Ishikawa (cell line): Measurements from ENCODE around the gene RNLS.

Experiments
- CEBPB ChIP-seq: IDR thresholded peaks from 2 replicates; pipeline ENCODE4 v1.6.1; 2012
- CREB1 ChIP-seq: IDR thresholded peaks from 2 replicates; pipeline ENCODE4 v1.6.1; 2012; ENCODE audit warnings: low read depth
- EGR1 ChIP-seq: IDR thresholded peaks from 2 replicates; pipeline ENCODE4 v1.6.1; 2012
- EP300 ChIP-seq: IDR thresholded peaks from 2 replicates; pipeline ENCODE4 v1.6.1; 2012; ENCODE audit warnings: borderline replicate concordance
- FOXM1 ChIP-seq: IDR thresholded peaks from 2 replicates; pipeline ENCODE4 v1.6.1; 2012; ENCODE audit warnings: low read depth, borderline replicate concordance
- NFIC ChIP-seq: IDR thresholded peaks from 2 replicates; pipeline ENCODE4 v1.6.1; 2012
- RAD21 ChIP-seq: IDR thresholded peaks from 2 replicates; pipeline ENCODE4 v1.6.1; 2012; ENCODE audit warnings: low read depth
- TAF1 ChIP-seq: IDR thresholded peaks from 2 replicates; pipeline ENCODE4 v1.6.1; 2012; ENCODE audit warnings: low read depth, mild to moderate bottlenecking
- TCF12 ChIP-seq: IDR thresholded peaks from 2 replicates; pipeline ENCODE4 v1.6.1; 2012; ENCODE audit warnings: low read depth
- TEAD4 ChIP-seq: IDR thresholded peaks from 2 replicates; pipeline ENCODE4 v1.6.1; 2012
- YY1 ChIP-seq: IDR thresholded peaks from 2 replicates; pipeline ENCODE4 v1.6.1; 2012; ENCODE audit warnings: low read depth
- ZBTB7A ChIP-seq: IDR thresholded peaks from 2 replicates; pipeline ENCODE4 v1.6.1; 2012; ENCODE audit warnings: low read depth
- TF ChIP-seq, protein P1 (sequence below): IDR thresholded peaks from 2 replicates; pipeline ENCODE4 v1.6.1; 2012; ENCODE audit warnings: low read depth, mild to moderate bottlenecking
- TF ChIP-seq, protein P2 (sequence below): IDR thresholded peaks from 2 replicates; pipeline ENCODE4 v1.6.1; 2012
- TF ChIP-seq, protein P3 (sequence below): IDR thresholded peaks from 2 replicates; pipeline ENCODE4 v1.6.1; 2012

The RNLS gene

DNA sequence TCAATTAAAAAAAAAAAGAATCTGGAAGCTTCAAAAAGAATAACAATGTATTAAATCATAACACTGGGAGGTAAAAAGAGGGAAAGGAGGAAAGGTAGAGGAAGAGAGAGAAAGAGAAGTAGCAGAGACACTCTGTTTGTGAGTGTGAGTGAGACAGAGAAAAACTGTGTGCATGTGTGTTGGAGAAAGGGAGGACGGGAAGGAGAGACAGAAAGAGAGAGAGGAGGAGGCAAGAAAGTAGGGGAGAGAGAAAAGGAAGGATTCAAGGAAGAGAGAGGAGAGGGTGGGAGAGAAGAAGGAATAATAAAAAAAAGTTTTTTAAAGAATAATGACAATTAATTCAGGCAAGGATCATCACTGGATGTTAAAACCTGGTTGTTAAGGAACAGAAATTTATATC is 77.9 kb downstream of the RNLS start:
- TF ChIP-seq, protein P1, sequence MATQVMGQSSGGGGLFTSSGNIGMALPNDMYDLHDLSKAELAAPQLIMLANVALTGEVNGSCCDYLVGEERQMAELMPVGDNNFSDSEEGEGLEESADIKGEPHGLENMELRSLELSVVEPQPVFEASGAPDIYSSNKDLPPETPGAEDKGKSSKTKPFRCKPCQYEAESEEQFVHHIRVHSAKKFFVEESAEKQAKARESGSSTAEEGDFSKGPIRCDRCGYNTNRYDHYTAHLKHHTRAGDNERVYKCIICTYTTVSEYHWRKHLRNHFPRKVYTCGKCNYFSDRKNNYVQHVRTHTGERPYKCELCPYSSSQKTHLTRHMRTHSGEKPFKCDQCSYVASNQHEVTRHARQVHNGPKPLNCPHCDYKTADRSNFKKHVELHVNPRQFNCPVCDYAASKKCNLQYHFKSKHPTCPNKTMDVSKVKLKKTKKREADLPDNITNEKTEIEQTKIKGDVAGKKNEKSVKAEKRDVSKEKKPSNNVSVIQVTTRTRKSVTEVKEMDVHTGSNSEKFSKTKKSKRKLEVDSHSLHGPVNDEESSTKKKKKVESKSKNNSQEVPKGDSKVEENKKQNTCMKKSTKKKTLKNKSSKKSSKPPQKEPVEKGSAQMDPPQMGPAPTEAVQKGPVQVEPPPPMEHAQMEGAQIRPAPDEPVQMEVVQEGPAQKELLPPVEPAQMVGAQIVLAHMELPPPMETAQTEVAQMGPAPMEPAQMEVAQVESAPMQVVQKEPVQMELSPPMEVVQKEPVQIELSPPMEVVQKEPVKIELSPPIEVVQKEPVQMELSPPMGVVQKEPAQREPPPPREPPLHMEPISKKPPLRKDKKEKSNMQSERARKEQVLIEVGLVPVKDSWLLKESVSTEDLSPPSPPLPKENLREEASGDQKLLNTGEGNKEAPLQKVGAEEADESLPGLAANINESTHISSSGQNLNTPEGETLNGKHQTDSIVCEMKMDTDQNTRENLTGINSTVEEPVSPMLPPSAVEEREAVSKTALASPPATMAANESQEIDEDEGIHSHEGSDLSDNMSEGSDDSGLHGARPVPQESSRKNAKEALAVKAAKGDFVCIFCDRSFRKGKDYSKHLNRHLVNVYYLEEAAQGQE, result no peak
- no peak for TF ChIP-seq EP300
- no peak for TF ChIP-seq FOXM1
- no peak for TF ChIP-seq TEAD4
- TF ChIP-seq YY1, result no peak
- TF ChIP-seq TCF12, result no peak
- TF ChIP-seq, protein P2, sequence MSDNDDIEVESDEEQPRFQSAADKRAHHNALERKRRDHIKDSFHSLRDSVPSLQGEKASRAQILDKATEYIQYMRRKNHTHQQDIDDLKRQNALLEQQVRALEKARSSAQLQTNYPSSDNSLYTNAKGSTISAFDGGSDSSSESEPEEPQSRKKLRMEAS, result no peak
- no peak for TF ChIP-seq ZBTB7A

DNA sequence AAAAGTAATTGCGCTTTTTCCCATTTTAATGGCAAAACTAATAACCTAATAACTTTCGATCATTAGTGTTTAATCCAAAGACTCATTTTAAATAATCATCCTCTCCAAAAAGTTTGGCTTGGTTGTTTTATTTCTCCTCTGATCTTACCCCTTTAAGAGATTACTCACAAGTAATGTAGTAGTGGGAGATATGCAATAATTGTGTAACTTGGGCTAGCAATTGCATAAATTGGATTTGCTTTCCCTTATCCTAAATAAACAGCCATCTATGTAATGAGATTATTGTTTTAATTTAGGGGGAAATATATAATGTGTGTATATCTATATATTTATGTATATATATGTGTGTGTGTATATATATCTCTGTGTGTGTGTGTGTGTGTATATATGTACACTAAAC is 82.5 kb downstream of the RNLS start:
- TF ChIP-seq CEBPB (0 out of 2 replicates have a peak, but pooled peaks have one; percentile 26), EP300 (no peak)

DNA sequence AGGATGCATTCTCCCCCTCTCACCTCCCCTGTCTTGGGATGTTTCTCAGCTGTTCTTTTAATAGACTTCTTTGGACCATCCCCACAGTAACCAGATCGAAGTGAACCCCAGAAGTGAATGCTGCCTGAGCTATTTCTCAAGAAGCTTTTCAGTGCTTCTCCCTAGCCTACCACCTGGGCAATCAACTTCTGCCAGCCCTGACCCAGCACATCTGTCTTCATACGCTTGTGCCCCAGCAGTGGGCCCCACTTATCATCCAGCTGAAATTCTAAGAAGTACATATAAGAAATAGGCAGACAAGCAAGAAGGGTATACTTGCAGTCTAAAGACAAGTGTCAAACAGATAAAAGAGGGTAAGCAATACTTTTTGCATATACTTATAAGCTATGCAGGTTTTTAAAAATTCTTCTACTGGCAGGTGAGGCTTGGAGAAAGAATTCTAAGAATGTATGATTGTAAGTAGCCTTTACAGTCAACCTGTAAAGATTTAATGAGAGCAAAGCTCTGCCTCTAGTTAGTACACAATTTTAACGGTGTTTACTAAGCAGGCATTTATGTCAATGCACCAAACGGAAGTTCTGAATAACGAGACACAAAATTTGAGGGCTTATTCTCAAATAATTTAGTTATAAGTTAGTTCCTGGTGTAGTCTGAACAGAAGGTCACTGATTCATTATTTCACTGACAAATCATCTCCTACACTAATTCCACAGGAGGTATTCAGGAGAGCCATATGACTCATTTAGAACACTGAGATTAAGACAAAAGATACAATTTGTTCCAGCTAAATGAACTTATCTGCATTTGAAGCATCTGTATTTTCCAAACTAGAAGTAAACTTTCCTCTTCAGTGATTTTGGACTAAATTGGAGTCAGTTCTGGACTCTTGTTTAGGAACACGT is 83.3 kb downstream of the RNLS start:
- peak; percentile 43 for TF ChIP-seq TEAD4
- TF ChIP-seq, protein P1, result no peak

DNA sequence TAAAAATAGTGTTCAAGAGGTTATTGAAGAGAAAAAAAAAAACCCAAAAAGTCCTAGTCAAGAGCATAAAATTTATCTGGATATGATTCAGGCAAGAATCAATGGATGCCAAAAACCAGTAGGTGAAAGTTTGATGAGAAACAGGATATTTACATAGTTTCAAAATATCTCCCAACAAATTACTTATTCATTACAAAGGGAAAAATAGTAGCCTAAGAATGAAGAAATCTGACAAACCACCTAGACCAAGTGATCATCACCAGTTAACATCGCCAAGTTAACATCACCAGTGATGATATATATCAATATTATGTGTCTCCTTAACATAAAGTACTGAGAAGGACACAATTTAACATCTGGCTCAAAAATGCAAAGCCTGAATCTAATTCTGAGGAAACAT is 85.2 kb downstream of the RNLS start:
- TF ChIP-seq NFIC (no peak), EGR1 (no peak), TCF12 (no peak), FOXM1 (no peak)
- TF ChIP-seq, protein P2, result no peak

DNA sequence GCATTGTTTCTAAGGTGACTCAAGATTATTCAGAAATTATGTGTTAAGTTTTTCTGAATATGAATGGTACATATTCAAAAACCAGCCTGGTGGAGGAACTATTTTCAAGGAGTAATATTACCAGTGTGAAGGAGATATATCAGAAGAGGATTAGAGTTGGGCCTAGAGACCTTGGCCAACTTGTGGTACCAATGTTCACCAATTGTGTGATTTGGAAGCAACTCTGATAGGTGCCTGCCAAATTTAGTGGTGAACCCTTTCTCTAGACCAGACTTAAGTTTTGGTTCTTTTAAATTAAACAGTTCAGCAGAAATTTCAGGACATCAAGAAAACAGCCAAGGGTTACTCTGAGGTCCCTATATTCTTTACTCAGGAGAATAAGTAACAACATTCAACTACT is 88.6 kb downstream of the RNLS start:
- TF ChIP-seq EP300, result no peak
- no peak for TF ChIP-seq CEBPB

DNA sequence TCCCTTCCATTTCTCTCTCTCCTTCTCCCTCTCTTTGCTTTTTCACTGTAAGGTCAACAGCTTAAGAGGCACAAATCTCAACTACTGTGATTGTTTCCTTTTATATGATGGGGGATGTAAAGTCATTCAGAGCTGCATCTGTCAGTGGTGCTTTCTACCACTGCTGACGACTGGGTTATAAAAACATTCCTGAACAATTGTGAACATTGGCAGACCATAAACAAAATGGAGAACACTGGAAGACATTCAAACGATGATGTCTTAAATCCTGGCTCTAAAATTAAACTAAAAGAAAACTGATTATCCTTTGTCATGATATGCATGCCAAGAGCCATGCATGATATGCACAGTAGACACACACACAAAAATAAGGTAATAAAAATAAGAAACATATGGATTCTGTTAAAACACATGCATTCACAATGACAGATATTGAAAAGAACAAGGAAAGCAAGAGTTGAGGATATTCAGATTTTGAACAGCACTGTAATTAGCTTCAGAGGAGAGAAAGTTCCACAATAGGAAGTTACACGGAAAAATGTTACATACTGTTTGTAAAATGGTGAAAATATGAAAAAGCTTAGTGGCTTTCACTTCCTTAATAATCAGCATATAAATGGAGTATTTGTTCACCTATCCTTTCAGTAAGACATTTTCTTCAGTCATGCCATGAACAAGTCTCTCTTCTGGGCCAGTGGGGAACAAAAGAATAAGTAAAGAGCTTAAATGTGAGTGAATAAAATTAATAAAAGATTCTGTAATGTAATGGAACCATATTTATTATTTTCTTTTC is 89.2 kb downstream of the RNLS start:
- TF ChIP-seq FOXM1 (no peak), EP300 (no peak), TEAD4 (no peak)

DNA sequence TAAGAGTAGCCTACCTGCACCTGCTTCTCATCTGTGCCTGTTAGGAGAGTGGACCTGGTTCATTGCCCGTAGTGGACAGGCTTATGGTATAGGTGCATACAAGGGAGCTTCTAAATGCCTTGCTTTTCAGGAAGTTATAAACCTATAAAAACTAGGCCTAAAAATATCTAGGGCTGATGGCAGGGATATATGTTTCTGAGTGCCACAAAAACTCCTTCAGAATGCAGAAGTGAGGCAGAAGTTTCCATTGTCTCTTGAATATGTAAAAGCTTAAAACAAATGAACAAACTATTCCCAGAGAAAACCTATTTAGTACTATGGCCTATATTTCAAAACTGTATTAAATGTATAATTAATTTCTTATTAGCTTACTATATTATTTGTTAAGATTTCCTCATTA is 91.8 kb downstream of the RNLS start:
- TF ChIP-seq CEBPB (no peak), YY1 (no peak), TCF12 (no peak), TEAD4 (no peak), RAD21 (no peak), FOXM1 (no peak), EGR1 (no peak), CREB1 (no peak), NFIC (no peak), ZBTB7A (no peak), TAF1 (no peak), EP300 (no peak)
- TF ChIP-seq, protein P1, result no peak
- TF ChIP-seq, protein P2, result no peak
- TF ChIP-seq, protein P3, sequence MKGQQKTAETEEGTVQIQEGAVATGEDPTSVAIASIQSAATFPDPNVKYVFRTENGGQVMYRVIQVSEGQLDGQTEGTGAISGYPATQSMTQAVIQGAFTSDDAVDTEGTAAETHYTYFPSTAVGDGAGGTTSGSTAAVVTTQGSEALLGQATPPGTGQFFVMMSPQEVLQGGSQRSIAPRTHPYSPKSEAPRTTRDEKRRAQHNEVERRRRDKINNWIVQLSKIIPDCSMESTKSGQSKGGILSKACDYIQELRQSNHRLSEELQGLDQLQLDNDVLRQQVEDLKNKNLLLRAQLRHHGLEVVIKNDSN, result no peak
